Measurements from ENCODE around the gene PWWP2A. TPM values are rescaled to one million over a fixed set of nuclear protein-coding genes. Genes with fewer than 3 reads are reported as not detected.
A peak's percentile ranks its signal among the peaks of the same experiment; 100 is the strongest.
"Not testable (repeated sequence)": the region's sequence is repeated elsewhere in the genome, so short reads cannot be mapped to it uniquely, and the experiment has no call there.

Gene PWWP2A
- polyA plus RNA-seq = 30.5 TPM

DNA sequence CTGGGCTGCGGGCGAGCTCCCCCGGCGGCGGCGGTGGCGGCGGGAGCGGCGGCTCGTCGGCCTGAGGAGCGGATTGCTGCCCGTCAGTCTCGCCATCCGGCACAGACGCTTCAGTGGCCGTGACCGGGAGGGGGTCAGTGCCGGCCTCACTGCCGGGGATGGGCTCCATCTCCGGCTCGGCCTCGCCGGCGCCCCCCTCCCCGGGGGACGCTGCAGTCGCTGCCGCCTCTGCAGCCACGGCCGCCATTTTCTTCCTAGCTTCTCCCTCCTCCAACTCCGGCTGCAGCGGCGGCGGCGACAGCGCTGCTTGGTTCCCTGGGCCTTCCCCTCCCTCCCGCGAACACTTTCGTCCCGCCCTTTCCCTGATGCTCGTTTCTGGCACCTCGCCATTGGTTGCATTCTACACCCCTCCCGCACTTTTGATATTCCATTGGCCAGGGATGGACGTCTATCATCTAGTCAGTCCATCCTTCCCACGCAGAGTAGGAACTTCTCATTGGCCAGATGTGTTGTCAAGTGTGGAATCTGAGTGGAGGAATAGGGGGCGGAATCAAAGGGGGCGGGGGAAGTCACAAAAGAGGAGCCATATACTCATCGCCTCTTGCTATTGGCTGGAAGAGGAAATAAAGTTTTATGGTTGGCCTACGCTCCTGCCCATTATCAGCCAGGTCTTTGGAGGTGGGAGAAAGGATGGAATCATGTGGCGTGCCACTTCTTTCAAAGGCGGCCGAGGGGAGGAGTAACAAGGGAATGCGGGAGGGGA, at the start of gene PWWP2A:
PWWP2A (minus strand) TSS at position 309 of the 763 bp plus-strand sequence; CDS start at position 247, 62 bp downstream.
- H3K9me3 Mint-ChIP-seq = no peaks in the 10 kb centered on the region
- peaks cover 3% of the 10 kb centered on the region for H3K36me3 Mint-ChIP-seq
- peak within 1 kb of the TSS; percentile 12 to 94 (median 31) for H3K27ac Mint-ChIP-seq
- peak within 1 kb of the TSS; percentile 71 to 99 (median 95) for H3K4me3 Mint-ChIP-seq
- peaks cover 0 to 12% (median 9%) of the 10 kb centered on the region in 3 donors for H3K4me1 Mint-ChIP-seq
- H3K27me3 Mint-ChIP-seq = peaks cover 3% of the 10 kb centered on the region

- H3K27me3 Mint-ChIP-seq = peaks cover 19% of the 10 kb centered on the region
- H3K9me3 Mint-ChIP-seq = no peaks in the 10 kb centered on the region
- peaks cover 0 to 5% (median 0%) of the 10 kb centered on the region in 3 donors for H3K4me1 Mint-ChIP-seq
- no peak overlapping the region for H3K27ac Mint-ChIP-seq
- H3K4me3 Mint-ChIP-seq = no peak overlapping the region
- no peaks in the 10 kb centered on the region for H3K36me3 Mint-ChIP-seq
Measured at GRCh38 chr5:160167624-160168165, 48.4 kb upstream of the PWWP2A start.

- no peak overlapping the region for H3K4me3 Mint-ChIP-seq
- H3K27ac Mint-ChIP-seq = no peak overlapping the region
- H3K9me3 Mint-ChIP-seq = no peaks in the 10 kb centered on the region
- no peaks in the 10 kb centered on the region for H3K36me3 Mint-ChIP-seq
- H3K27me3 Mint-ChIP-seq = peaks cover 19% of the 10 kb centered on the region
- H3K4me1 Mint-ChIP-seq = peaks cover 0 to 5% (median 0%) of the 10 kb centered on the region in 3 donors
Measured at GRCh38 chr5:160166973-160167623, 47.8 kb upstream of the PWWP2A start.

- peaks cover 19% of the 10 kb centered on the region for H3K27me3 Mint-ChIP-seq
- H3K27ac Mint-ChIP-seq = no peak overlapping the region
- H3K4me1 Mint-ChIP-seq = peaks cover 0 to 5% (median 0%) of the 10 kb centered on the region in 3 donors
- H3K9me3 Mint-ChIP-seq = no peaks in the 10 kb centered on the region
- H3K36me3 Mint-ChIP-seq = no peaks in the 10 kb centered on the region
- no peak overlapping the region for H3K4me3 Mint-ChIP-seq
Measured at GRCh38 chr5:160166069-160166972, 47.1 kb upstream of the PWWP2A start.

DNA sequence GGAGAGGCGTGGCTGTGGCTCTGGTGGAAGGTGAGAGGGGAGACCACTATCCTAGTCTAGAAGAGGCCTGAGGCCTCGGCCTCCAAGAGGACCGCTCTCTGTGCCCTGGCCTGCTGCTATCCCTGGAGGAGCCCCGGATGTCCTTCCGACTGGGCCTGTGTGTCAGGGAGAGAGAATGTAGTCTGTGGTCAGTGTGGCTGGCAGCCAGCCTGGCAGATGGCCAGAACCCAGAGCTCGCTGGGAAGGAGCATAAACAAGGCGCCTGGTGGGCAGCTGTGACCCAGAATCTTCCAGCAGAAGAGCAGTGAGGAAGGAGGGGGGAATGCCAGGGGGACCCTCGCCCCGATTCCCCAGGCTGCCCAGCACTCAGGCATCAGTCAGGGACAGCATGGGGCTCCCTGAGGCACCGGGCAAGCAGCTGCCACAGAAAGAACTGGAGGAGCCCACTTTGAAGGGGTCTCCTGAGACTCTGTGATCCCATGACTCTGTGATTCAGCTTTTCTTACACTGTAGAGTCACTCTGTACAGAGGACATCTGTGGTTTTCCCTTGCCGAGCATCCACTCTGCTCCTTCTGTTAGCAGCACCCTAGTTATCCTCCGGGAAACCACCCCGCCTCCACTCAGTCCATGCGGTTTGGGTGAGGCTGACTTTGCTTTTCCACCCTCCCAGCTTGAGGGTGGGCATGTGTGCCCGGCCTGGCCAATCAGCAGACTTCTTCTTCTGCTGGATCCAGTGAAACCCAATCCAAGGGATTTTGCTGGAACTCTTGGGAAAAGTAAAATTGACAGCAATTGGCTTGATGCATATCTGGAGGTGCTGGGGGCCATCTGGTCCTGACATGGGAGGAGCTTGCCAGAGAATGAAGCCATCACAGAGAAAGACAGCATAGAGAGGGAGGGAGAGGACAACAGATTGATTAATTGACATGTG, 46.2 kb upstream of the PWWP2A start:
- no peaks in the 10 kb centered on the region for H3K9me3 Mint-ChIP-seq
- peaks cover 0 to 7% (median 3%) of the 10 kb centered on the region in 3 donors for H3K4me1 Mint-ChIP-seq
- H3K27ac Mint-ChIP-seq = no peak overlapping the region
- no peaks in the 10 kb centered on the region for H3K36me3 Mint-ChIP-seq
- peaks cover 19% of the 10 kb centered on the region for H3K27me3 Mint-ChIP-seq
- peak overlapping the region in 1 of 4 donors; percentile 38 for H3K4me3 Mint-ChIP-seq

- Mint-ChIP-seq H3K27me3 (peaks cover 14% of the 10 kb centered on the region), H3K9me3 (no peaks in the 10 kb centered on the region), H3K4me3 (no peak overlapping the region), H3K27ac (no peak overlapping the region), H3K4me1 (peaks cover 6 to 11% (median 8%) of the 10 kb centered on the region in 3 donors), H3K36me3 (no peaks in the 10 kb centered on the region)
Measured at GRCh38 chr5:160162910-160163309, 43.7 kb upstream of the PWWP2A start.

GRCh38 chr5:160161626-160162025, 42.4 kb upstream of the PWWP2A start:
- no peaks in the 10 kb centered on the region for H3K36me3 Mint-ChIP-seq
- H3K4me3 Mint-ChIP-seq = no peak overlapping the region
- no peaks in the 10 kb centered on the region for H3K9me3 Mint-ChIP-seq
- peaks cover 6 to 11% (median 10%) of the 10 kb centered on the region in 3 donors for H3K4me1 Mint-ChIP-seq
- no peak overlapping the region for H3K27ac Mint-ChIP-seq
- H3K27me3 Mint-ChIP-seq = peaks cover 10% of the 10 kb centered on the region

- not testable (repeated sequence) for H3K9me3 Mint-ChIP-seq, H3K36me3 Mint-ChIP-seq, H3K27ac Mint-ChIP-seq, H3K4me3 Mint-ChIP-seq, H3K27me3 Mint-ChIP-seq
- peaks cover 6 to 11% (median 10%) of the 10 kb centered on the region in 3 donors for H3K4me1 Mint-ChIP-seq
Measured at GRCh38 chr5:160160875-160161274, 41.6 kb upstream of the PWWP2A start.

GRCh38 chr5:160159991-160160792, 40.9 kb upstream of the PWWP2A start:
- Mint-ChIP-seq H3K27me3 (peaks cover 7% of the 10 kb centered on the region), H3K9me3 (no peaks in the 10 kb centered on the region), H3K27ac (no peak overlapping the region), H3K4me3 (peak overlapping the region in 1 of 4 donors; percentile 68), H3K36me3 (no peaks in the 10 kb centered on the region), H3K4me1 (peaks cover 6 to 11% (median 10%) of the 10 kb centered on the region in 3 donors)

DNA sequence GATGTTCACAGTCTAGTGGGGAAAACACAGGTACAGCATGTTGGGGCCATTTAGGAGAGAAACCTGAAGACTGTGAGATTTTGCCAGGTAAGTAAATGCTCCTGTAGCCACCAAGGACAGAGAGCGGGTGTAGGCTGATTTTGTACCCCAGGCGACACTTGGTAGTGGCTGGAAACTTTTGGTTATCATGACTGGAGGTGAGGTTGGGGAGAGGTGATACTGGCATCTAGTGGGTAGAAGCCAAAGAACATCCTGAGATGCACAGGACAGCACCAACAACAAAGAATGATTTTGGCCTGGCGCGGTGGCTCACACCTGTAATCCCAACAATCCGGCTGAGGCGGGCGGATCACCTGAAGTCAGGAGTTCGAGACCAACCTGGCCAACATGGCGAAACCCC, 38.8 kb upstream of the PWWP2A start:
- no peak overlapping the region for H3K4me3 Mint-ChIP-seq
- no peak overlapping the region for H3K27ac Mint-ChIP-seq
- peaks cover 0 to 1% (median 0%) of the 10 kb centered on the region in 3 donors for H3K9me3 Mint-ChIP-seq
- H3K4me1 Mint-ChIP-seq = peaks cover 6 to 10% (median 8%) of the 10 kb centered on the region in 3 donors
- H3K27me3 Mint-ChIP-seq = peaks cover 3% of the 10 kb centered on the region
- no peaks in the 10 kb centered on the region for H3K36me3 Mint-ChIP-seq

- H3K4me3 Mint-ChIP-seq = no peak overlapping the region
- peaks cover 0 to 2% (median 1%) of the 10 kb centered on the region in 3 donors for H3K9me3 Mint-ChIP-seq
- peaks cover 5 to 9% (median 7%) of the 10 kb centered on the region in 3 donors for H3K4me1 Mint-ChIP-seq
- H3K36me3 Mint-ChIP-seq = peaks cover 2% of the 10 kb centered on the region
- H3K27me3 Mint-ChIP-seq = peaks cover 3% of the 10 kb centered on the region
- no peak overlapping the region for H3K27ac Mint-ChIP-seq
Measured at GRCh38 chr5:160155017-160155750, 35.9 kb upstream of the PWWP2A start.

DNA sequence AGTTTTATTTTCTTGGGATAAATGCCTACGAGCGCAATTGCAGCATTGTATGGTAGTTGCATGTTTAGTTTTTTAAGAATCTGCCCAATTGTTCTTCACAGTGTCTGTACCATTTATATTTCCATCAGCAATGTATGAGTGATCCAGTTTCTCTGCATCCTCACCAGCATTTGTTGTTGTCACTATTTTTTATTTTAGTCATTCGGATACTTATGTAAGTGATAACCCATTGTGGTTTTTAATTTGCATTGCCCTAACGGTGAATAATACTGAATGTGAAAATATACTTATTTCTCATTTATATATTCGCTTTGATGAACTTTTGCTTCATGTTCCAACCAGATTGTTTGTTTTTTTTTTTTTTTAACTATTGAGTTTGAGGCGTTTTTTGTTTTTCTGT, 33.7 kb upstream of the PWWP2A start:
- Mint-ChIP-seq H3K36me3 (peaks cover 2% of the 10 kb centered on the region), H3K27me3 (peaks cover 2% of the 10 kb centered on the region), H3K9me3 (peaks cover 0 to 3% (median 1%) of the 10 kb centered on the region in 3 donors), H3K4me3 (no peak overlapping the region), H3K4me1 (peaks cover 0 to 6% (median 3%) of the 10 kb centered on the region in 3 donors), H3K27ac (no peak overlapping the region)
